Measurements from ENCODE around the gene METTL5.
"Not testable (repeated sequence)": the region's sequence is repeated elsewhere in the genome, so short reads cannot be mapped to it uniquely, and the experiment has no call there.

DNA sequence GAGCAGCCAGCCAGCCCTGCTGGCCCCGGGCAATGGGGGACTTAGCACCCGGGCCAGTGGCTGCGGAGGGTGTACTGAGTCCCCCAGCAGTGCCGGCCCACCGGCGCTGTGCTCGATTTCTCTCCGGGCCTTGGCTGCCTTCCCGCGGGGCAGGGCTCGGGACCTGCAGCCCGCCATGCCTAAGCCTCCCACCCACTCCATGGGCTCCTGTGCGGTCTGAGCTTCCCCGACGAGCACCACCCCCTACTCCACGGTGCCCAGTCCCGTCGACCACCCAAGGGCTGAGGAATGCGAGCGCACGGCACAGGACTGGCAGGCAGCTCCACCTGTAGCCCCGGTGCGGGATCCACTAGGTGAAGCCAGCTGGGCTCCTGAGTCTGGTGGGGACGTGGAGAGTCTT, 16.9 kb upstream of the METTL5 start:
- TF ChIP-seq CTCF (IDR thresholded peaks at IDR 0.05; ENCODE audit: poor library complexity); EZH2phosphoT487 (IDR thresholded peaks at IDR 0.05; ENCODE audit: low read depth, severe bottlenecking, unreplicated experiment); EZH2 (IDR thresholded peaks at IDR 0.05; ENCODE audit: borderline replicate concordance): not testable (repeated sequence)
